HL-60 (cell line): ENCODE results near the gene CTDP1.

Source experiments
- DNase-seq, 2 experiments: peaks; one replicate each; pipeline ENCODE4 v3.0.0-alpha.2; 2010 to 2020; ENCODE audit warnings: low read depth in 1 of 2, low spot score in 1 of 2
- H3K27ac ChIP-seq: fragments of 250-450 bp; sonication (Bioruptor Pico); replicated peaks from 2 replicates; pipeline ENCODE4 v1.5.1; 2020; ENCODE audit warnings: mild to moderate bottlenecking, moderate library complexity
- H3K27me3 ChIP-seq: fragments of 250-450 bp; sonication (Bioruptor Pico); 2 replicates; pipeline ENCODE4 v1.5.1; 2021; ENCODE audit warnings: mild to moderate bottlenecking, moderate library complexity; ENCODE audit not compliant: insufficient read depth, poor library complexity, severe bottlenecking
- H3K4me3 ChIP-seq: replicated peaks from 2 replicates; pipeline ENCODE4 v1.5.1; 2011; ENCODE audit warnings: mild to moderate bottlenecking, control low read depth, low read length; ENCODE audit not compliant: insufficient read depth
- GABPA ChIP-seq: IDR thresholded peaks from 2 replicates; pipeline ENCODE4 v1.6.1; 2012; ENCODE audit warnings: low read depth
- POLR2AphosphoS5 ChIP-seq: IDR thresholded peaks from 2 replicates; pipeline ENCODE4 v1.6.1; 2012; ENCODE audit warnings: low read depth
- SPI1 ChIP-seq: IDR thresholded peaks from 2 replicates; pipeline ENCODE4 v1.6.1; 2012; ENCODE audit warnings: low read depth, mild to moderate bottlenecking, borderline replicate concordance
- TF ChIP-seq, protein P1 (sequence below): IDR thresholded peaks from 2 replicates; pipeline ENCODE4 v1.6.1; 2012; ENCODE audit warnings: low read depth; ENCODE audit not compliant: insufficient replicate concordance
- TF ChIP-seq, protein P2 (sequence below): IDR thresholded peaks from one replicate; pipeline ENCODE4 v1.5.1; 2011; ENCODE audit warnings: low read length, control low read depth, inconsistent platforms; ENCODE audit not compliant: insufficient read depth

Gene CTDP1

DNA sequence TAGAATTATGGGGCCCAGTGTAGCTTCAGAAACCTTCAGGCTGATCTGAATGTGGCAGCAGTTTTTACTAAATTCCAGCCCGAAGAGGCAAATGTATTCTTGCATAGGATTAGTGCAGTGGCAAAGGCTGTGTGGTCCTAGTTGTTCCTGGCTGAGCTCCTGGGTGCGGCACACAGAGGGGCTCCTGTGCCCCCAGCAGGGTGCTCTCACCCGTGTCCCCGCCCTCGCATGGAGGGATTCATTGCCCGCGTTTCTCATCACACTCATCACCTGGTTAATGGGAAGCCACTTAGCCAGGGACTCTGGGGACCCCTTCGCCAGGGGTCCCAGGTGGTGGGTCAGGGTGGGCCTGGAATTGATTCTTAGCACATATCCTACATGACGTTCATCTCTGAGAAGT lies 122.0 kb downstream of the CTDP1 start:
- peaks cover 6% of the 10 kb centered on the region for H3K27me3 ChIP-seq
- TF ChIP-seq GABPA = no peak
- TF ChIP-seq SPI1 = no peak
- TF ChIP-seq, protein P1, sequence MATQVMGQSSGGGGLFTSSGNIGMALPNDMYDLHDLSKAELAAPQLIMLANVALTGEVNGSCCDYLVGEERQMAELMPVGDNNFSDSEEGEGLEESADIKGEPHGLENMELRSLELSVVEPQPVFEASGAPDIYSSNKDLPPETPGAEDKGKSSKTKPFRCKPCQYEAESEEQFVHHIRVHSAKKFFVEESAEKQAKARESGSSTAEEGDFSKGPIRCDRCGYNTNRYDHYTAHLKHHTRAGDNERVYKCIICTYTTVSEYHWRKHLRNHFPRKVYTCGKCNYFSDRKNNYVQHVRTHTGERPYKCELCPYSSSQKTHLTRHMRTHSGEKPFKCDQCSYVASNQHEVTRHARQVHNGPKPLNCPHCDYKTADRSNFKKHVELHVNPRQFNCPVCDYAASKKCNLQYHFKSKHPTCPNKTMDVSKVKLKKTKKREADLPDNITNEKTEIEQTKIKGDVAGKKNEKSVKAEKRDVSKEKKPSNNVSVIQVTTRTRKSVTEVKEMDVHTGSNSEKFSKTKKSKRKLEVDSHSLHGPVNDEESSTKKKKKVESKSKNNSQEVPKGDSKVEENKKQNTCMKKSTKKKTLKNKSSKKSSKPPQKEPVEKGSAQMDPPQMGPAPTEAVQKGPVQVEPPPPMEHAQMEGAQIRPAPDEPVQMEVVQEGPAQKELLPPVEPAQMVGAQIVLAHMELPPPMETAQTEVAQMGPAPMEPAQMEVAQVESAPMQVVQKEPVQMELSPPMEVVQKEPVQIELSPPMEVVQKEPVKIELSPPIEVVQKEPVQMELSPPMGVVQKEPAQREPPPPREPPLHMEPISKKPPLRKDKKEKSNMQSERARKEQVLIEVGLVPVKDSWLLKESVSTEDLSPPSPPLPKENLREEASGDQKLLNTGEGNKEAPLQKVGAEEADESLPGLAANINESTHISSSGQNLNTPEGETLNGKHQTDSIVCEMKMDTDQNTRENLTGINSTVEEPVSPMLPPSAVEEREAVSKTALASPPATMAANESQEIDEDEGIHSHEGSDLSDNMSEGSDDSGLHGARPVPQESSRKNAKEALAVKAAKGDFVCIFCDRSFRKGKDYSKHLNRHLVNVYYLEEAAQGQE = no peak
- TF ChIP-seq, protein P2, sequence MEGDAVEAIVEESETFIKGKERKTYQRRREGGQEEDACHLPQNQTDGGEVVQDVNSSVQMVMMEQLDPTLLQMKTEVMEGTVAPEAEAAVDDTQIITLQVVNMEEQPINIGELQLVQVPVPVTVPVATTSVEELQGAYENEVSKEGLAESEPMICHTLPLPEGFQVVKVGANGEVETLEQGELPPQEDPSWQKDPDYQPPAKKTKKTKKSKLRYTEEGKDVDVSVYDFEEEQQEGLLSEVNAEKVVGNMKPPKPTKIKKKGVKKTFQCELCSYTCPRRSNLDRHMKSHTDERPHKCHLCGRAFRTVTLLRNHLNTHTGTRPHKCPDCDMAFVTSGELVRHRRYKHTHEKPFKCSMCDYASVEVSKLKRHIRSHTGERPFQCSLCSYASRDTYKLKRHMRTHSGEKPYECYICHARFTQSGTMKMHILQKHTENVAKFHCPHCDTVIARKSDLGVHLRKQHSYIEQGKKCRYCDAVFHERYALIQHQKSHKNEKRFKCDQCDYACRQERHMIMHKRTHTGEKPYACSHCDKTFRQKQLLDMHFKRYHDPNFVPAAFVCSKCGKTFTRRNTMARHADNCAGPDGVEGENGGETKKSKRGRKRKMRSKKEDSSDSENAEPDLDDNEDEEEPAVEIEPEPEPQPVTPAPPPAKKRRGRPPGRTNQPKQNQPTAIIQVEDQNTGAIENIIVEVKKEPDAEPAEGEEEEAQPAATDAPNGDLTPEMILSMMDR = no peak
- TF ChIP-seq POLR2AphosphoS5 = no peak
- no peak for DNase-seq
- no peak overlapping the region for H3K27ac ChIP-seq
- H3K4me3 ChIP-seq = no peak overlapping the region

DNA sequence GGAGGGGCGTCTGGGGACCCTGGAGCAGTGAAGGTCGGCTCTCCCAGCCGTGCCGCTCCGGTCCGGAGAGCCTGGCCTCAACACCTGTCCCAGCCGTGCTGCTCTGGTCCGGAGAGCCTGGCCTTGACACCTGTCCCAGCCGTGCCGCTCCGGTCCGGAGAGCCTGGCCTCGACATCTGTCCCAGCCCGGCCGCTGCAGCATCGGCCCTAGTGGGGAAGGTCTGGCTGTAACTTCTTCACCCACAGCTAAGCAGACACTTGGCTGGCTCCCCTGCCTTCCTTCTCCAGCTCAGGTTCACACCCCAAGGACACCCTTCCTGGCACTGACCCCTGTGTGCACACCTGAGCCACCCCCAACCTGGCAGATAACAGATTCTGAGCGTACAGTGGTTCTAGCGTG lies 122.7 kb downstream of the CTDP1 start:
- DNase-seq = no peak
- H3K27me3 ChIP-seq = peaks cover 6% of the 10 kb centered on the region

DNA sequence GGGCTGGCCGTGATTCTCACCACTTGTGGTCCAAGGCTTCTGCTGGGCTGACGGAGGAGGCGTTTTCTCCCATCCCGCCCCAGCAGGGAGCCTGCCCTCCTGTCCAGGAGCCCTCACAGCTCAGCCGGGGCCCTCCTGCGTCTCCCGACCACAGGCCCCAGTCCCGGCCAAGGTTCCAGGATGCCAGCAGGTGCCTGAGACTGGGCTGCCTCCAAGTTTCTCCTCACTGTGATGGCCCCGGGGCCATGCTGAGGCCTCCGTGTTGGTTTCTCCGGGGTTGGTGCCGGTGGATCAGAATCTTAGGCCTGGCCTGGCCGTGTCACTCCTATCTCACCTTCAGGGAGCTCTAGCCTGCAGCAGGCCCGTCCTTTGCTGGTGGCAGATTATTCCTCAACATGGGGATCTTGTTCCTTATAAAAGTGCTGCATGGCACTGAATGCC lies 124.0 kb downstream of the CTDP1 start:
- Histone ChIP-seq H3K27me3 (peaks cover 6% of the 10 kb centered on the region), H3K4me3 (no peak overlapping the region), H3K27ac (no peak overlapping the region)
- TF ChIP-seq POLR2AphosphoS5 (no peak), GABPA (no peak)
- TF ChIP-seq, protein P1 = no peak
- no peak for DNase-seq

More for the DNA sequence above, 122.7 kb downstream of the CTDP1 start:
- TF ChIP-seq, protein P2 = no peak
- TF ChIP-seq GABPA (no peak), SPI1 (no peak)
- H3K27ac ChIP-seq = no peak overlapping the region
- H3K4me3 ChIP-seq = no peak overlapping the region
